ENCODE measurements around the gene FOXJ2.

DNA sequence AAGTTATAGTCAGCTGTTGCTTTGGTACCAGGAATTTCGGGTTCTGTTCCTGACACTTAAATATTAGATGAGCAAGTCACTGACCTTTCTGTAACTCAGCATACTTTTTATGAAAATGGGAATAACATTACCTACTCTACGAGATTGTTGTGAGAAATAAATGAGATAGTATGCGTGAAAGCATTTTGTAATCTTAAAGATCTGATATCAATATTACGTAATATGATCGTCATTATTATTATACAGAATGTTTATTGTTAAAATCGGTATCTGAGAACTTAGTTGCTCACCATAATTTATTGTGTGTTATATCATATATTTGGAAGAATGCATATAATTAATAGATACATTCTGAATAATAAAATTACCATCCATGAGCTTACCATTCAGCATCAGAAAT is 43.4 kb downstream of the FOXJ2 start:
- TF ChIP-seq, protein P1, sequence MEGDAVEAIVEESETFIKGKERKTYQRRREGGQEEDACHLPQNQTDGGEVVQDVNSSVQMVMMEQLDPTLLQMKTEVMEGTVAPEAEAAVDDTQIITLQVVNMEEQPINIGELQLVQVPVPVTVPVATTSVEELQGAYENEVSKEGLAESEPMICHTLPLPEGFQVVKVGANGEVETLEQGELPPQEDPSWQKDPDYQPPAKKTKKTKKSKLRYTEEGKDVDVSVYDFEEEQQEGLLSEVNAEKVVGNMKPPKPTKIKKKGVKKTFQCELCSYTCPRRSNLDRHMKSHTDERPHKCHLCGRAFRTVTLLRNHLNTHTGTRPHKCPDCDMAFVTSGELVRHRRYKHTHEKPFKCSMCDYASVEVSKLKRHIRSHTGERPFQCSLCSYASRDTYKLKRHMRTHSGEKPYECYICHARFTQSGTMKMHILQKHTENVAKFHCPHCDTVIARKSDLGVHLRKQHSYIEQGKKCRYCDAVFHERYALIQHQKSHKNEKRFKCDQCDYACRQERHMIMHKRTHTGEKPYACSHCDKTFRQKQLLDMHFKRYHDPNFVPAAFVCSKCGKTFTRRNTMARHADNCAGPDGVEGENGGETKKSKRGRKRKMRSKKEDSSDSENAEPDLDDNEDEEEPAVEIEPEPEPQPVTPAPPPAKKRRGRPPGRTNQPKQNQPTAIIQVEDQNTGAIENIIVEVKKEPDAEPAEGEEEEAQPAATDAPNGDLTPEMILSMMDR (IDR thresholded peaks at IDR 0.05), result no peak
- no peak for TF ChIP-seq POLR2A (IDR thresholded peaks at IDR 0.05)

All from right lobe of liver (tissue), 4 donors.